Thyroid gland (tissue), 4 donors: ENCODE measurements around the gene OXNAD1.

Experiments used
- POLR2A ChIP-seq, 2 donors: fragments of 450-650 bp; IDR thresholded peaks; one replicate each; pipeline ENCODE4 v1.6.1; 2017; ENCODE audit warnings: antibody characterized with exemption in 2 of 2, mild to moderate bottlenecking in 2 of 2, moderate library complexity in 1 of 2
- TF ChIP-seq, protein P1 (sequence below), 6 experiments: fragments of 200-600 bp in 3 of 6; fragments of 450-650 bp in 3 of 6; sonication (generic) in 3 of 6; IDR thresholded peaks; one replicate each; pipeline ENCODE4 v1.5.1; 2016 to 2019; ENCODE audit warnings: antibody characterized with exemption in 6 of 6, mild to moderate bottlenecking in 2 of 6, inconsistent platforms in 1 of 6, moderate library complexity in 1 of 6

- no peak for TF ChIP-seq POLR2A (IDR thresholded peaks at IDR 0.05)
- TF ChIP-seq, protein P1, sequence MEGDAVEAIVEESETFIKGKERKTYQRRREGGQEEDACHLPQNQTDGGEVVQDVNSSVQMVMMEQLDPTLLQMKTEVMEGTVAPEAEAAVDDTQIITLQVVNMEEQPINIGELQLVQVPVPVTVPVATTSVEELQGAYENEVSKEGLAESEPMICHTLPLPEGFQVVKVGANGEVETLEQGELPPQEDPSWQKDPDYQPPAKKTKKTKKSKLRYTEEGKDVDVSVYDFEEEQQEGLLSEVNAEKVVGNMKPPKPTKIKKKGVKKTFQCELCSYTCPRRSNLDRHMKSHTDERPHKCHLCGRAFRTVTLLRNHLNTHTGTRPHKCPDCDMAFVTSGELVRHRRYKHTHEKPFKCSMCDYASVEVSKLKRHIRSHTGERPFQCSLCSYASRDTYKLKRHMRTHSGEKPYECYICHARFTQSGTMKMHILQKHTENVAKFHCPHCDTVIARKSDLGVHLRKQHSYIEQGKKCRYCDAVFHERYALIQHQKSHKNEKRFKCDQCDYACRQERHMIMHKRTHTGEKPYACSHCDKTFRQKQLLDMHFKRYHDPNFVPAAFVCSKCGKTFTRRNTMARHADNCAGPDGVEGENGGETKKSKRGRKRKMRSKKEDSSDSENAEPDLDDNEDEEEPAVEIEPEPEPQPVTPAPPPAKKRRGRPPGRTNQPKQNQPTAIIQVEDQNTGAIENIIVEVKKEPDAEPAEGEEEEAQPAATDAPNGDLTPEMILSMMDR (IDR thresholded peaks at IDR 0.05) = no peak
Observed at GRCh38 chr3:16295298-16295890, 30.4 kb downstream of the OXNAD1 start.
